ENCODE data around the gene PAX6.

The PAX6 gene

DNA sequence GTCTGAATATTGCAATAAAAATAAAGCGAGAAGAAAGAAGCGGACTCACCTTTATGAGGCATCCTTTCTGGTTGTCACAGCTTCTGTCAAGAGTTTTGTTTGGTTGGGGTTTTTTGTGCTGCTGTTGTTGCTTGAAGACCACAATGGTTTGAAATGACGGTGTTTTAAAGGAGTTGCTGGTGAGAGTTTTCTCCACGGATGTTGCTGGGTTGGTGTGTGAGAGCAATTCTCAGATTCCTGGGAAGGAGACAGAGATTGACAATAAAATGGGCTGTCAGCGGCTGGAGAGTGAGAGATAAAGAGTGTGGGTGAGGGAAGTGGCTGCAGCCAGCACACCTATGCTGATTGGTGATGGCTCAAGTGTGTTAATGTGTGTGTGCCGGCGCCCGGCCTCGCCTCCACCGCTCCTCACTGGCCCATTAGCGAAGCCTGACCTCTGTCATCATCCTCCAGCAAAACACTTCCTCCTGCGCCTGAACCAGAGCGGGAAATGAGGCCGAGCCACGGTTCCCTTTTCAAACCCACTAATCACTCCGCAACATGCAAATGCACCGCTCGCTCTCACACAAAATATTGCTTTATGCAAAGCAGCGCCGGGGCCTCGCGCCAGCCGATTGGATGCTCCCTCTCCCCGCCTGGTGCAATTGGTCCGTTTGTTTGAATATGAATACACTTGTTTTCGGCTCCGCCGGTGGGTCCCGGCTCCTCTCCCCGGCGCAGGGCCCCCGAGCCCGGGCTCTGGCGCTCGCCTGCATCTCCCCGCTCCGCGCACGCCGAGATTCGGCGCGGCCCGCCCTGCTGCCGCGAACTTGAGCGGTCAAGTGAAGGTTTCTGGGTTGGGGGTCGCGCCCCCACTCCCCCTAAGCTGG lies at the start of gene PAX6:
Gene PAX6, minus strand, starts transcription at position 544 of the 869 bp plus-strand sequence. CDS start 4,911 bp downstream, outside the sequence.
- in situ Hi-C loops (cut with HindIII; ENCODE audit: low sequenced_read_pairs): no loop called here

DNA sequence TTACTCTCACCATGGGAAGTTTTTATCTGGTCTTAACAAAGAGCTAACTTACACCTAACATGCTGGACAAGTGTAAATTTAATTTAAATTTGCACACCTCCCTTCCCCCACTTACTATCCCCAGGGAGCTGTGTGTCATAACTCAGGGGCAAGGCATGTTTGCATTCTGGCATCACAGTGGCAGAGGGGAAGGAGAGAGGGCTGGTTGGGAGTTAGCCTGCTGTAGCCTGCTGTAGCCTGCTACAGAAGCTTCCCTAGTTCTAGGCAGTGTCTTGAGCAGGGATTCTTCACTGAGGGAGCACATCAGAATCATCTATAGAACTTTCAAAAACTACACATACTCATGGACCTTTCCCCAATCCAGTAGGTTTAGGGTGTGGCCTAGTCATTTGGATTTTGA lies 49.3 kb upstream of the PAX6 start:
- in situ Hi-C loops (cut with HindIII; ENCODE audit: low sequenced_read_pairs): no loop called here

DNA sequence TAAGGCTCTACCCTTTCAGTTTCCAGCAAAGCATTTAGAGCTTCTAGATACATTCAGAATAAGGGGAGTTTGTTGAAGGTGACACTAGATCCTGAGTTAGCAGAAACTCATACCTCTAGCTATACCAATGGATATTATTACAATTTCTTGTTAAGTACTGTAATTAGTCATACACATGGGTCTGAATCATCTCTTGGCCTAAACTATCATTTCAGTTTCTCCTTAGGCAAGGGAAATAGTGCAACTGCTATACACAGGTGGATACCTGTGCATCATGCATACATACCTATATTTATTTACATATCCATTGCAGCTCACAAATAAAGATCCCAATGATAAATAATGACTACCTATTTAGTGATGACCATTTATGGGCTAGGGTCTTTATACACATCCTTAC lies 45.1 kb upstream of the PAX6 start:
- in situ Hi-C loops (cut with HindIII; ENCODE audit: low sequenced_read_pairs): no loop called here

DNA sequence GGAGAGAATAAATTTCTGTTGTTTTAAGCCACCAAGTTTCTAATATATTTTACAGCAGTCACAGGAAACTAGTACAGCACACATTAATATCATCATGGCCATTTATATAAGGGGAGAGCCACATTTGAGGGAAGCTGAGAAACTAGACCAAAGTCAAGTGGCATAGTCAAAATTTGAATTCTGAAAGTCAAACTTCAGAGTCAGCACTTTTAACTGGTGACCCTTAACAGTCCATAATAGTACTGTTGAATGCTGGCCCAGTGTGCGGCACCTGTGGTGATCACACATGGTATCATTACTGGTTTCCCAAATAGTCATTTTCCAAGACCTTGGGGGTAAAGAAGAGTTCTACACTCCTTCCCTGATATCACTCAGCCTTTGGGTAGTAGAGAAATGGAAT lies 44.3 kb upstream of the PAX6 start:
- in situ Hi-C loops (cut with HindIII; ENCODE audit: low sequenced_read_pairs): no loop called here

DNA sequence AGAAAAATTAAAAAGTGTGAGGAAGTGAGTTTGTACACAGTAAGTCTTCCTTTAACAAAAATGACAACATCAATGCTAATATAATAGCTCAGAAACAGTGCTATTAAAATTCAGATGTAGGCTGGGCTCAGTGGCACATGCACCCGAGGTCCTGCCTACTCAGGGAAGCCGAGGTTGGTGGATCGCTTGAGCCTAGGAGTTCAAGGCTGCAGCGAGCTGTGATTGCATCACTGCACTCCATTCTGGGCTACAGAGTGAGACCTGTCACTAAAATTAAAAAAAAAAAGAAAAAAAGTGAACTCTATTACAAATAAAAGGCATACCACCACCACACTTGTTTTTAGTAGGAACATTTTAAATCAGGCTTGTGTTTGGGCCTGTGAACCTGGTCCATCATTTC lies 39.2 kb upstream of the PAX6 start:
- in situ Hi-C loops (cut with HindIII; ENCODE audit: low sequenced_read_pairs): no loop called here

DNA sequence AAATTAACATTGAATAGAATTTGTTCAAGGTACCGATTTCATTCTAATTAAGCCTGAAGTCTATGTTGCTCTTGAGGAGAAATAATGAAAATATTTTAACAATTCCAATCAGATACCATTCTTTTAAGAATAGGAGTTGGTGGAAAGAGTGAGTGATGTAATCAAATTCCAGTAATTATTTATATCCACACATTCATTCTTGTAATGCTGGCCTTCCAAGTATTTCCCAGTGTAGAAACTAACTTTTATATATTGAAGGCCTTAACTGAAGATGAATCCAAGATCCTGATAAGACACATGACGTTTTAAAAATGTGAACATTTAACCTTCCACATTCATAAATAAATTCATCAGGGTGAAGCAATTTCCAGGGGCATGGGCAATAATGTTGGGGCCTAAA lies 36.6 kb upstream of the PAX6 start:
- in situ Hi-C loops (cut with HindIII; ENCODE audit: low sequenced_read_pairs): no loop called here

DNA sequence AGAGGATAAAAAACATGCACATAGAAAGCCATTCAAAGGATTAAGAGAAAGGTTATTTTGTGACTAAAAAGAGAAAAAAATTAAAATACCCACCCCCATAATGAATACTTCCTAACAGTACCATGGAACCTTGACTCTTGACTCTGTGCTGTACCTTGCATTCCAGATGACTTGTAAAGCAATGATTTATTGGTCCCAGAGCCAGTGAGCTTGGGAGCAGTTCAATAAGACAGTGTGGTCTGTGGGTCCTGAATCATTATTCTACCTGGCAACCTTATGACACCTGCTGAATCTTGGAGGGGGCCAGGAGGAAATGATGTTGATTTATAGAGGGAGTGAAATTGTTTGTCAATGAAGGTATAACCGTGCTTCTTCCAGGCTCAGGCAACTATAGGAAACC lies 34.2 kb upstream of the PAX6 start:
- in situ Hi-C loops (cut with HindIII; ENCODE audit: low sequenced_read_pairs): no loop called here

DNA sequence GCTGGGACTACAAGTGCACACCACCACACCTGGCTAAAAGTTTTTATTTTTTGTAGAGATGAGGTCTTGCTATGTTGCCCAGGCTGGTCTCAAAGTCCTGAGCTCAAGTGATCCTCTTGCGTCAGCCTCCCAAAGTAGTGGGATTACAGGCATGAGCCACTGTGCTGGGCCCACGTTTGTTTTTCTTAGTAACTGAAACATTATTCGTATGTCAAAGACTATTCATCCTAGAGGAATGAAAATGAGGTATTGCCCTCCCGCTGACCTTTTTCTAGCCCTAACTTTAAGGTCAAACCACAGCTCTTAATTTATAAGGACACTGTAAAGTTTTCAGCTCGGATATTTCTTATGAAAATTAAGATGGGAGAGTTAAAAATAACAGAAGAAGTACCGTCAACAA lies 33.2 kb upstream of the PAX6 start:
- in situ Hi-C loops (cut with HindIII; ENCODE audit: low sequenced_read_pairs): no loop called here

DNA sequence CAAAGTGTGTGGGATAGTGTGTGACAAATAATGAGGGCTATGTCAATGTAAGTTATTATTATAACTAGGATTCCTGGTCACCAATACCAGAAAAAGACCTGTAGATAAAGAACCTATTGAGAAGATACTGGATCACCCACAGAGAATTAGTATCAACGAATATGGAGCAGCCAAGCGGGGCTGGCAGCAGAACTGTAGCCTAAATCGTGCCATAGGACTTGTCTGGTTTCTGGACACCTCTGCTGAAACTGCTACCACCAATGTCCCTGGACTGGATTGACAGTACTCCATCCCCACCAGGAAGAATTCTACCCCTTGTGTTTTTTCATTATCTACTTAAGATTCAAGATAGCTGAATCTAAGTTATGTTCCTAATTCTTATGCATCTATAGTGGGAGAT lies 30.3 kb upstream of the PAX6 start:
- in situ Hi-C loops (cut with HindIII; ENCODE audit: low sequenced_read_pairs): no loop called here

DNA sequence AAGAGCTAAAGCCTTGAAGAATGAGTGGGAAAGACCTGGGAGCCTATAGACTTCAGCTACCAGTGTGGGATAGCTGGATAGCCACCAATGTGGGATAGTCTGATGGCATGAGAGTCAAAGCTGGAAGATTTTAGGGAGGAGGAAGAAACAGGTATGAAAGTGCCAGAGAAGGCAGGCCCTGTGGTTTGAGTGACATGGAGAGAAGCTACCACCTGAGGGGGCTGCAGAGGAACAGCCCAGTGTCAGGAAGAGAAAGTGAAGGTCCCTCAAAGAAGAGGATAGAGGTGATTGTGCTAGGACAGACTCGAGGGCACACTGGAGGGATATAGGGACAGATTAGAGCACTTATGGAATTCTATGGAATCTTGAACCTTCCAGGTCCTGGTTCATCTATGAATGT lies 23.1 kb upstream of the PAX6 start:
- in situ Hi-C loops (cut with HindIII; ENCODE audit: low sequenced_read_pairs): no loop called here

DNA sequence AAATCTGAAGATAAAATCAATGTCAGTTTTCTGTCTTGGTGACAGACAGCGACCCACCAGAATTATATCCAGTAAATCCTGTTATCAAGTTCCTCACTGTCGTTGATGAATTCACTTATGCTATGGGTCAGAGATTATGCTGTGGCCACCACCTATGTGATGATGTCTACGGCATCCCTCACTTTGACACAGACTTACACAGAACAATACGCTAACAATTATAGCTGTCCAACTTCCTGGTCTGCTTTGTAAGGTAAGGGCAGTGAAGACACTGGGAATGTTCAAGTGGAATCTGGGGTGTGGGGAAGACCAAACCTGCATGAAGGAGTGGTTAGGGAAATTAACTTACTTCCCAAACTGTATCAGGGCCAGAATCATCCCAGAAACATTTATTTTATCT lies 19.3 kb upstream of the PAX6 start:
- in situ Hi-C loops (cut with HindIII; ENCODE audit: low sequenced_read_pairs): no loop called here

DNA sequence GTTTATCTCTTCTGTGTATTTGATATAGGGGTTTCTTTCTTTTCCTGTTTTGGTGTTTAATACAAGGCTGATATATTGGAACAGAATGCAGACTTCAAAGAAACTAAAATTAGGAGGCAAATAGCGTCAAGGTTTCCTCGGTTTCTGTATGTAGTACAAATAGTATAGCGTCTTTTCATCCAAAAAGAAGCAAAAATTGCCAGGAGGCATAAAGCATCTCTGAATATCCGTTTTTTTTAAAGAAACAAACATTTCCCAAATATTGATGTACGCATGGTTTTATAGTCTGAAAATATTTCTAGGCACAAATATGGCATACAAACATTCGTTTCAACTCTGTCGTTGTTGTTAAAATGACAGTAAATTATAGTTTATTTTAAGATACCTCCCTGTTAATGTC lies 17.1 kb upstream of the PAX6 start:
- in situ Hi-C loops (cut with HindIII; ENCODE audit: low sequenced_read_pairs): no loop called here

DNA sequence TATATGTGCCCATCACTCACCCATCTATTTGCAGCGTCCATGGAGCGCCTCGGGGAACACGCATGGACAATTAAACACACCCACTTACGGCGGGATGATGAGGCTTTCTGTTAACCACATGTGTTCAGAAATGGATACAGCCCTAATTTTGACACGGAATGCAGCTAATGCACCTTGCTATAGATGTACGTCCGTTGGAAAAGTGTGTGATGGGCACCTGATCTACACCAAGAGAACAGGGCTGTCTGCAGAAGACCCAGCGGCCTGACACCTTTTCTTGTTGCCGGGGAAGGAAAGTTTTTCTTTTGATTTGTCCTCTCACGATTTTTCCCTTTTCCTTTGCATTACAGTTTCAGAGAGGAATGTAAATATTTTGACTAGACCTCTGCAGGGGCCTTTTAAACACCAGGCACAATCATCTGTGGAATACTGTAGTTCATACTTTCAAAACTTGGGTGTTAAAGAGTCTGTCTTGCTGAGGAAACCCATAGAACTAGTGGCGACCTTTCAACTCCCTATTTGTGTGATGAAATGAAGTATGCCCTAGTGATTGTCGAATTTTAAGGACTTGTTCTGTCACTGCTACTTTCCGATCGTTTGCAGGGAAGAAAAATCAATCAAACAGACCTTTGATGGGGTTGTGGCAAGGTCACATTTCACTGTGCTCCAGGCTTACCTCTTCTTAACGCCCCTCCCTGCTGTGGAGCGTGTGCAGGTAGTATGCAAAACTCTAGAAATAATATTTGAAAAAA lies 16.5 kb upstream of the PAX6 start:
- in situ Hi-C loops (cut with HindIII; ENCODE audit: low sequenced_read_pairs): no loop called here

DNA sequence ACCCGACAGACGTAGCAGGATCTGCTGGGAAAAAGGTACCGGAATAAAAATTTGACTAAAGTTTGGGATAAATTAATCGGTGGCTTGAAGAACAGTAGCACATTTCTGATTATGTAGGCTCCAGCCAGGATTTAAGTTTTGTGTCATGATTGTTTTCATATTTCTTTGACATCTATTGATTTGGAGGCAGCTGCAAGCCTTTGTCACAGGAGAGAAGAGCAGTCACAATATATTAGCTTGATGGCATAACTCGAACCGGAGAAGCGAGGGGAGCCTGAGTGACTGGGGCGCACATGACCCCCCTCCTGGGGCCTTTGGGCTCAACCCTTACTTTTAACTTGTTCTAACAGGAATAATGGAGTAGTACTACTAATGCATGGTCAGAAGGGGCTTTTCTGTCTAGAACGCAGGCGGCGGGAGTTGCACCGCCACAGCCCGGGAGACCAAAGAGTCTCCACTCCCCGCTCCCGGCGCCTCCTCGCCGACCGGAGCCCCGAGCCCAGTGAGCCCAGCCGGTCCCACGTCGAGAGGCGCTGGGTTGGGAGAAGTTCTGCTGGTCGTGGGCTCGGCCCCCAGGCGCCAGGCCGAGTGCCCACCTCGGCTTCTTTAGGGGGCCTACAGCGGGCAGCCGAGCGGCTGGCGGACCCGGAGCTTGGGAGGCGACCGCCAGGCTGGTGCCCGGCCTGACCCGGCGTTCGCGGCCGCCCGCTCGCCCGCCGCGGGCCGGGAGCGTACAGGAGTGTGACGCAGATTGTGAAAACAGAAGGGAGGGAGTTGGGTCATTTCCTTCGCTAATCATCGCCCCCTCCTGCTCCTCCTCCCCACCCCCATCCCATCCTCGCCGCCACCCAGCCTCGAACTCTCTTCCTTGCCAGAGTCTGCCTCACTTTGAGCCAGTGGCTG lies 15.7 kb upstream of the PAX6 start:
- in situ Hi-C loops (cut with HindIII; ENCODE audit: low sequenced_read_pairs): no loop called here

DNA sequence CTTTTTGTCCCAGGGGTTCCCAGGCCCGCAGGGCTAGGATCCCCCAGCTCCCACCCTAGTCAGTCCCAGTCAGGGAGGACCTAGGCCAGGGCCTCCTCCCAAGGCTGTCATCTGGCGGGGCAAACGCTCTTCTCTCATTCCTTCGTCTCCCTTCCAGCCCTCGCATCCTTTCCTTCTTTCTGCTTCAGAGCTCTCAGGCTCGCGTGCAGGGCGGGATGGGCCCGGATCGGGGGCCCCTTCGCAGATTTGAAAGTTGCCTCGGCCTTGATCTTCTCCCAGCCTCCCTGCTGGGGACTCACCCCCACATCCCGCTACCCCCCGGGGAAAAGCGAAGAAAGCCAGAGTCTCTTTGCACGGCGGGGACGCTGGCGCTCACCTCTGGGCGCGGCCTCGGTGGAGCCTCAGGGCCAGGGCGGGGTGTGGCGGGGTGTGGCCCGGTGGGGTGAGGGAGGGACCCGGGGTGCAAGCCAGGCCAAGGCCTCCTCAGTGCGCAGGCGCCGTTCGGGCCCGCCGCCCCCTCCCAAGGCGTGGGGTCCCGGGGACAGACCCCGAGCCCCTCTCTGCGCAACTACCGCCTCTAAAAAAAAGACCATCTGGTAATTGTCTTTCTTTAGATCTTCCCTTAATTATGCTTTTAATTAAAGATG lies 14.8 kb upstream of the PAX6 start:
- in situ Hi-C loops (cut with HindIII; ENCODE audit: low sequenced_read_pairs): no loop called here

DNA sequence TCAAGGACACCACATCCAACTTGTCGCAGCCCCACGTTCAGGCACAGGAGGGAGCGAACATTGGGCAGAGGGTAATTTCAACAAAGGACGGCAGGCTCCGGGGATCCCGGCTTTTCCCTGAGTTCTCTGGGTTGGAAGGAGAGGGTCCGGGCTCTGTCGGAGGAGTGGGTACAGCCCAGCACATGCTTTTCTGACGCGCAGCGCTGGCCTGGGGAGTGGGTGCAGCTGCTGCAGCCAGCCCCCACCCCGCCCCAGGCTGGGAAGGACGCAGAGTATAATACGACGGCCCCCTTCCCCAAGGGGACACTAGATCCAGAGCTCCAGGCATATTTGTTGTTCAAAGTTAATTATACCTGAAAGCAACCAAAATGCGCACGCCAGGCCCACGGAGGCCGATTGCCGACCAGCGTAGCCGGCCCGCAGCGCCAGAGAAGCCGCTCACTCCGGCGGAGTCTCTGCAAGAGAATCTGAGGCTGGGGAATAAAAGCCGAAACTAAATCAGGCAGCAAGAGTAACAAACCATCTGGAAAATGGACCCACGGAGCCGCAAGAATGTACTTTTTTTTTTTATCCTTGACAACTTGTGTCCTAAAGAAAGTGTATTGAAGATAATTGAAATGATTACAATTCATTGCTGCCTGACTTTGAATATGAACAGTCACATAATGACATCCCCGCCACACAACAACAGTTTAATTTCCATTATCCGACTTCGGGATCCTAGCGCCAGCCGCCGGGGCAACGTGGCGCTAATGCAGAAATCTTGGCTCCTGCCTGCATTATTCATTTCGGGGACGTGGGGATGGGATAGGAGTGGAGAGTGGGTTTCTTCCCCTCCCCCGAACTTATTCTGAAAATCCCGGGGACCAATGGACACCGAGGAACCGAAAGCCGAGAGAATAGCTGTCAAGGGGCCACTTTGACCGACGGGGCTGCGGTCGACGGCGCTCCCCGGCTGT lies 14.0 kb upstream of the PAX6 start:
- in situ Hi-C loops (cut with HindIII; ENCODE audit: low sequenced_read_pairs): no loop called here

DNA sequence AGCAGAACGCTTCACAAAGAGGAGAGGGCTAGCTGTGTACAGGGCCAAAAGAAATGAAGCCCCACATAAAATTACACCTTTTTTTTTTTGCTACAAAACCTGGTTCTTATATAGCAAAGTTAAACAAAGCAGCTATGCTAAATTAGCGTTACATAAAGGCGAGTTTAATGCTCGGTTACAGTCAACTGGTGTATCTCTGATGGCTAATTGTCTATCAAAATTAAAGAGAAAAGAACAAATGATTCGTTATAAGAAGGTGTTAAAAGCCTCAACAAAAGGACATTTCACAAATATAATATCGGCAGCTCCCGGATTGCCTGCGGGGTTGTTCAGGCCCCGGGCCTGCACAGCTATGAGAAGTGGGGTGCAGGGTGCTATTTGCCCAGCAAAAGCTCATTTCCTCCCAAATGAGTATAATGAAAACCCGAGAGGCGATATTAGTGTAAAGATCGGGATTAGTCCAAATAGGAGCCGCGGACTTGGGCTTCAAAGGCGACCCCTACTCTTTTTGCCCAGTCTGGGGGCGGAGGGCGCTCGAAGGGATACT lies 13.3 kb upstream of the PAX6 start:
- in situ Hi-C loops (cut with HindIII; ENCODE audit: low sequenced_read_pairs): no loop called here

DNA sequence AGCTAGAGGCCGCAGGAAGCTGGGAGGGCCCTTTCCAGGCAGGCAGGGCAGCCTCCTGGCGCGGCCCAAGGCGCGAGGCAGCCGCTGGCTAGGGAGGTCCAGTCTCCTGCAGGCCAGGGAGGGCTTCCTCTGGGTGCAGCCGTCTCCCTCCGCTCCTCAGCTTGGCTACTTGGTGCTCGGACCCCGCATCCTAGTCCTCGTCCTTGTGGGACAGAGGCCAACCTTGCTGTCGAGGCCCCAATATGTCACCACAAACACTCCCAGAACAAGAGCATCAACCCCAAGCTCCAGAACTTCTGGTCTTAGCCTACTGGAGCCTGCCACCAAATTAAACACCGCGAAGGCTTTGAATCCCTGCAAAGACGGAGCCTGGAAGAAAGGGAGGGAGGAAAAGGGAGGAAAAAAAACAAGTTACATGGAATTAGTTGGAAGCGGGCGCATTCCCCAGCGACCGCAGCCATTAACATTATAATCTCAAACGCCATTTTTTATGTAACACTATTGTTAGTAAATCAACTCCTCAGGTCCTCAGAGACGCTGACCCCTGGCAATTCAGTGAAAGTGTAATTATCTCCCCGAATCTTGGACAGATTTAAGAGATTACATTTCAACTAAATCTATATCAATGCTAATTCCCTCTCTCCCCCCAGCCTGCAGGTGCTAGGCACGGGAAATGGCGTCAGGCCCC lies 12.7 kb upstream of the PAX6 start:
- in situ Hi-C loops (cut with HindIII; ENCODE audit: low sequenced_read_pairs): no loop called here

Data from DLD1 (cell line).